ENCODE results near the gene RPS2. TPM values are rescaled to one million over a fixed set of nuclear protein-coding genes. Genes with fewer than 3 reads are reported as not detected.
A peak's percentile ranks its signal among the peaks of the same experiment; 100 is the strongest.

Gene RPS2
- total RNA-seq, 1 experiment from 2014 or later = 4,395 TPM

DNA sequence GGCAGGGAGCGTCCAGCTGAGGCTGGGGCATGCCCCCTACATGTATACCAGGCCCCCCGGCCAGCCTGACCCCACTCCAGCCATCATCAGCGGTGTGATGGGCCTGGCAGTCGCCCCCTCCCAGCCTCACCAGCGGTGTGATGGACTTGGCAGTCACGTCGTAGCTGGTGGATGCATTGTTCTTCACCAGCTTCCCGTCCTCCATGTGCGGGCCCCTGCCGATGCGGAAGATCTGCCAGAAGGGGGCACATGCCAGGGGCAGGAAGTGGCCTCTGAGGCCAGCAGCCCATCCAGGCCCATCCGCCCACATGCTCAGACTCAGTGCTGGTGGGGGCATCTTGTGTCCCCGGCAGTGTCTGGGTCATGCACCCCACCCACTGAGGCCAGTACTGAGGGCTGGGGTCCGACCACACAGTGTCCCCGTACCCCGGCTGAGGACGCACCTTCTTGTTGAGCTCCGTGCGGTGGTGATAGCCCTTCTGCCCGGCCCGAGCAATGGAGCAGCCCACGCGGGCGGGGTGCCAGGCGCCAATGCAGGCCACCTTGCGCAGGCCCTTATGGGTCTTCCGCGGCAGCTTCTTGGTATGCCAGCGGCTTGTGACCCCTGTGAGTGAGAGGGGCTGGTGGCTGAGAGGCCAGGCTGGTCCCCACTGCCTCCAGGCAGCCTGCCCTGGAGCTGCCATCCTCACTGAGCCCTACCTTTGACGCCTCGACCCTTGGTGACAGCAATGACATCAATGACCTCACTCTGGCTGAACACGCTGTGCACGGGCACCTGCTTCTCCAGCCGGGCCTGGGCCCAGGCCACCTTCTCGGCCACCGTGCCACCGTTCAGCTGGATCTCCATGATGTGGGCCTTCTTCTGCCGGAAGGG lies 17.9 kb downstream of the RPS2 start:
- CTCF ChIA-PET = interaction anchor here (0.5 to 2.8 kb wide), 14 partner anchors 11 to 164 kb away, joined by 3 to 13 read pairs (median 4); partner anchors contain the start of genes NUBP2, RPS2, SPSB3 and TBL3
- POLR2A ChIA-PET = interaction anchor here (0.8 to 1.9 kb wide), 3 partner anchors 14 to 25 kb away, joined by 3 to 6 read pairs (median 3); partner anchors contain the start of genes RPS2 and TBL3
- no peak for ATAC-seq
- H3K27me3 Mint-ChIP-seq (ENCODE audit: low read depth) = peaks cover 16% of the 10 kb centered on the region
- DNase-seq (ENCODE audit: low spot score) = peak; percentile 44
- H3K4me1 Mint-ChIP-seq = peaks cover 16% of the 10 kb centered on the region
- H3K27ac Mint-ChIP-seq = no peak overlapping the region
- H3K9me3 Mint-ChIP-seq = no peaks in the 10 kb centered on the region
- TF ChIP-seq, protein P1, sequence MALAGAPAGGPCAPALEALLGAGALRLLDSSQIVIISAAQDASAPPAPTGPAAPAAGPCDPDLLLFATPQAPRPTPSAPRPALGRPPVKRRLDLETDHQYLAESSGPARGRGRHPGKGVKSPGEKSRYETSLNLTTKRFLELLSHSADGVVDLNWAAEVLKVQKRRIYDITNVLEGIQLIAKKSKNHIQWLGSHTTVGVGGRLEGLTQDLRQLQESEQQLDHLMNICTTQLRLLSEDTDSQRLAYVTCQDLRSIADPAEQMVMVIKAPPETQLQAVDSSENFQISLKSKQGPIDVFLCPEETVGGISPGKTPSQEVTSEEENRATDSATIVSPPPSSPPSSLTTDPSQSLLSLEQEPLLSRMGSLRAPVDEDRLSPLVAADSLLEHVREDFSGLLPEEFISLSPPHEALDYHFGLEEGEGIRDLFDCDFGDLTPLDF (CRISPR knock-in tag; IDR thresholded peaks at IDR 0.05) = no peak
- TF ChIP-seq HMGA2 (CRISPR knock-in tag; IDR thresholded peaks at IDR 0.05) (no peak), ZNF138 (CRISPR knock-in tag; conservative IDR thresholded peaks at IDR 0.05) (no peak), NFATC4 (CRISPR knock-in tag; IDR thresholded peaks at IDR 0.05) (no peak), IRF2 (CRISPR knock-in tag; IDR thresholded peaks at IDR 0.05; ENCODE audit: borderline replicate concordance, low read depth) (no peak)
- TF ChIP-seq, protein P2, sequence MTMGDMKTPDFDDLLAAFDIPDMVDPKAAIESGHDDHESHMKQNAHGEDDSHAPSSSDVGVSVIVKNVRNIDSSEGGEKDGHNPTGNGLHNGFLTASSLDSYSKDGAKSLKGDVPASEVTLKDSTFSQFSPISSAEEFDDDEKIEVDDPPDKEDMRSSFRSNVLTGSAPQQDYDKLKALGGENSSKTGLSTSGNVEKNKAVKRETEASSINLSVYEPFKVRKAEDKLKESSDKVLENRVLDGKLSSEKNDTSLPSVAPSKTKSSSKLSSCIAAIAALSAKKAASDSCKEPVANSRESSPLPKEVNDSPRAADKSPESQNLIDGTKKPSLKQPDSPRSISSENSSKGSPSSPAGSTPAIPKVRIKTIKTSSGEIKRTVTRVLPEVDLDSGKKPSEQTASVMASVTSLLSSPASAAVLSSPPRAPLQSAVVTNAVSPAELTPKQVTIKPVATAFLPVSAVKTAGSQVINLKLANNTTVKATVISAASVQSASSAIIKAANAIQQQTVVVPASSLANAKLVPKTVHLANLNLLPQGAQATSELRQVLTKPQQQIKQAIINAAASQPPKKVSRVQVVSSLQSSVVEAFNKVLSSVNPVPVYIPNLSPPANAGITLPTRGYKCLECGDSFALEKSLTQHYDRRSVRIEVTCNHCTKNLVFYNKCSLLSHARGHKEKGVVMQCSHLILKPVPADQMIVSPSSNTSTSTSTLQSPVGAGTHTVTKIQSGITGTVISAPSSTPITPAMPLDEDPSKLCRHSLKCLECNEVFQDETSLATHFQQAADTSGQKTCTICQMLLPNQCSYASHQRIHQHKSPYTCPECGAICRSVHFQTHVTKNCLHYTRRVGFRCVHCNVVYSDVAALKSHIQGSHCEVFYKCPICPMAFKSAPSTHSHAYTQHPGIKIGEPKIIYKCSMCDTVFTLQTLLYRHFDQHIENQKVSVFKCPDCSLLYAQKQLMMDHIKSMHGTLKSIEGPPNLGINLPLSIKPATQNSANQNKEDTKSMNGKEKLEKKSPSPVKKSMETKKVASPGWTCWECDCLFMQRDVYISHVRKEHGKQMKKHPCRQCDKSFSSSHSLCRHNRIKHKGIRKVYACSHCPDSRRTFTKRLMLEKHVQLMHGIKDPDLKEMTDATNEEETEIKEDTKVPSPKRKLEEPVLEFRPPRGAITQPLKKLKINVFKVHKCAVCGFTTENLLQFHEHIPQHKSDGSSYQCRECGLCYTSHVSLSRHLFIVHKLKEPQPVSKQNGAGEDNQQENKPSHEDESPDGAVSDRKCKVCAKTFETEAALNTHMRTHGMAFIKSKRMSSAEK (CRISPR knock-in tag; IDR thresholded peaks at IDR 0.05; ENCODE audit: borderline replicate concordance) = no peak
- TF ChIP-seq, protein P3, sequence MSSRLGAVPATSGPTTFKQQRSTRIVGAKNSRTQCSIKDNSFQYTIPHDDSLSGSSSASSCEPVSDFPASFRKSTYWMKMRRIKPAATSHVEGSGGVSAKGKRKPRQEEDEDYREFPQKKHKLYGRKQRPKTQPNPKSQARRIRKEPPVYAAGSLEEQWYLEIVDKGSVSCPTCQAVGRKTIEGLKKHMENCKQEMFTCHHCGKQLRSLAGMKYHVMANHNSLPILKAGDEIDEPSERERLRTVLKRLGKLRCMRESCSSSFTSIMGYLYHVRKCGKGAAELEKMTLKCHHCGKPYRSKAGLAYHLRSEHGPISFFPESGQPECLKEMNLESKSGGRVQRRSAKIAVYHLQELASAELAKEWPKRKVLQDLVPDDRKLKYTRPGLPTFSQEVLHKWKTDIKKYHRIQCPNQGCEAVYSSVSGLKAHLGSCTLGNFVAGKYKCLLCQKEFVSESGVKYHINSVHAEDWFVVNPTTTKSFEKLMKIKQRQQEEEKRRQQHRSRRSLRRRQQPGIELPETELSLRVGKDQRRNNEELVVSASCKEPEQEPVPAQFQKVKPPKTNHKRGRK (CRISPR knock-in tag; IDR thresholded peaks at IDR 0.05; ENCODE audit: borderline replicate concordance) = no peak
- TF ChIP-seq, protein P4, sequence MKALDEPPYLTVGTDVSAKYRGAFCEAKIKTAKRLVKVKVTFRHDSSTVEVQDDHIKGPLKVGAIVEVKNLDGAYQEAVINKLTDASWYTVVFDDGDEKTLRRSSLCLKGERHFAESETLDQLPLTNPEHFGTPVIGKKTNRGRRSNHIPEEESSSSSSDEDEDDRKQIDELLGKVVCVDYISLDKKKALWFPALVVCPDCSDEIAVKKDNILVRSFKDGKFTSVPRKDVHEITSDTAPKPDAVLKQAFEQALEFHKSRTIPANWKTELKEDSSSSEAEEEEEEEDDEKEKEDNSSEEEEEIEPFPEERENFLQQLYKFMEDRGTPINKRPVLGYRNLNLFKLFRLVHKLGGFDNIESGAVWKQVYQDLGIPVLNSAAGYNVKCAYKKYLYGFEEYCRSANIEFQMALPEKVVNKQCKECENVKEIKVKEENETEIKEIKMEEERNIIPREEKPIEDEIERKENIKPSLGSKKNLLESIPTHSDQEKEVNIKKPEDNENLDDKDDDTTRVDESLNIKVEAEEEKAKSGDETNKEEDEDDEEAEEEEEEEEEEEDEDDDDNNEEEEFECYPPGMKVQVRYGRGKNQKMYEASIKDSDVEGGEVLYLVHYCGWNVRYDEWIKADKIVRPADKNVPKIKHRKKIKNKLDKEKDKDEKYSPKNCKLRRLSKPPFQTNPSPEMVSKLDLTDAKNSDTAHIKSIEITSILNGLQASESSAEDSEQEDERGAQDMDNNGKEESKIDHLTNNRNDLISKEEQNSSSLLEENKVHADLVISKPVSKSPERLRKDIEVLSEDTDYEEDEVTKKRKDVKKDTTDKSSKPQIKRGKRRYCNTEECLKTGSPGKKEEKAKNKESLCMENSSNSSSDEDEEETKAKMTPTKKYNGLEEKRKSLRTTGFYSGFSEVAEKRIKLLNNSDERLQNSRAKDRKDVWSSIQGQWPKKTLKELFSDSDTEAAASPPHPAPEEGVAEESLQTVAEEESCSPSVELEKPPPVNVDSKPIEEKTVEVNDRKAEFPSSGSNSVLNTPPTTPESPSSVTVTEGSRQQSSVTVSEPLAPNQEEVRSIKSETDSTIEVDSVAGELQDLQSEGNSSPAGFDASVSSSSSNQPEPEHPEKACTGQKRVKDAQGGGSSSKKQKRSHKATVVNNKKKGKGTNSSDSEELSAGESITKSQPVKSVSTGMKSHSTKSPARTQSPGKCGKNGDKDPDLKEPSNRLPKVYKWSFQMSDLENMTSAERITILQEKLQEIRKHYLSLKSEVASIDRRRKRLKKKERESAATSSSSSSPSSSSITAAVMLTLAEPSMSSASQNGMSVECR (CRISPR knock-in tag; IDR thresholded peaks at IDR 0.05; ENCODE audit: borderline replicate concordance) = no peak
- TF ChIP-seq, protein P5, sequence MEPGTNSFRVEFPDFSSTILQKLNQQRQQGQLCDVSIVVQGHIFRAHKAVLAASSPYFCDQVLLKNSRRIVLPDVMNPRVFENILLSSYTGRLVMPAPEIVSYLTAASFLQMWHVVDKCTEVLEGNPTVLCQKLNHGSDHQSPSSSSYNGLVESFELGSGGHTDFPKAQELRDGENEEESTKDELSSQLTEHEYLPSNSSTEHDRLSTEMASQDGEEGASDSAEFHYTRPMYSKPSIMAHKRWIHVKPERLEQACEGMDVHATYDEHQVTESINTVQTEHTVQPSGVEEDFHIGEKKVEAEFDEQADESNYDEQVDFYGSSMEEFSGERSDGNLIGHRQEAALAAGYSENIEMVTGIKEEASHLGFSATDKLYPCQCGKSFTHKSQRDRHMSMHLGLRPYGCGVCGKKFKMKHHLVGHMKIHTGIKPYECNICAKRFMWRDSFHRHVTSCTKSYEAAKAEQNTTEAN (CRISPR knock-in tag; IDR thresholded peaks at IDR 0.05) = no peak
- H3K4me3 Mint-ChIP-seq = no peak overlapping the region
- H3K36me3 Mint-ChIP-seq = no peaks in the 10 kb centered on the region
